Left lung (tissue), 10 donors: ENCODE measurements around the gene SLC18A2. TPM values are rescaled to one million over a fixed set of nuclear protein-coding genes. Genes with fewer than 3 reads are reported as not detected.
"Not testable (repeated sequence)": the region's sequence is repeated elsewhere in the genome, so short reads cannot be mapped to it uniquely, and the experiment has no call there.

Experiments used
- ATAC-seq: fragments of 200-7000 bp; cut with Tn5 transposase; one replicate; pipeline ENCODE4 v1.9.1; 2020; ENCODE audit warnings: moderate library complexity
- DNase-seq, 4 donors: peaks; one replicate each; pipeline ENCODE4 v3.0.0-alpha.2; 2013 to 2020
- H3K27ac ChIP-seq, 2 donors: fragments of 200-600 bp; sonication (generic) in 1 of 2; one replicate each; pipeline versions ENCODE4 v1.5.0 to v1.8.0; 2020 to 2021
- H3K27me3 ChIP-seq, 2 donors: fragments of 200-600 bp; sonication (generic) in 1 of 2; one replicate each; pipeline versions ENCODE4 v1.5.0 to v1.8.0; 2020 to 2021
- H3K36me3 ChIP-seq, 2 donors: fragments of 200-600 bp; sonication (generic) in 1 of 2; one replicate each; pipeline versions ENCODE4 v1.5.0 to v1.8.0; 2020 to 2021
- H3K4me1 ChIP-seq, 2 donors: fragments of 200-600 bp; one replicate each; pipeline ENCODE4 v1.8.0; 2021
- H3K4me3 ChIP-seq, 2 donors: fragments of 200-600 bp; sonication (generic) in 1 of 2; one replicate each; pipeline versions ENCODE4 v1.5.0 to v1.8.0; 2020 to 2021; ENCODE audit warnings: mild to moderate bottlenecking in 1 of 2
- H3K9me3 ChIP-seq, 2 donors: fragments of 200-600 bp; sonication (generic) in 1 of 2; one replicate each; pipeline versions ENCODE4 v1.5.0 to v1.8.0; 2020 to 2021
- intact Hi-C, 2 donors: fragments of 100-400 bp; cut with DNase I; formaldehyde crosslinking; loops; one replicate each; pipeline versions ENCODE4 v1.11.2 to v1.14.2; 2022
- polyA plus RNA-seq, 6 donors: library from polyadenylated mRNA; unstranded; fragments of 120-200 nt; gene quantifications; one replicate each; pipeline ENCODE4 v1.2.1, GENCODE V29; 2013; ENCODE audit not compliant: insufficient read length in 6 of 6
- total RNA-seq, 2 donors: library from RNA; stranded (reverse); fragmentation: NEBNext Ultra II Directional; extraction: Animal tissue kit (Norgen Biotek cat#: 25700); gene quantifications; one replicate each; pipeline ENCODE4 v1.2.1, GENCODE V29; 2021
- TF ChIP-seq, protein P1 (sequence below), 2 donors: fragments of 200-600 bp; sonication (generic) in 1 of 2; IDR thresholded peaks; one replicate each; pipeline versions ENCODE4 v1.5.0 to v1.8.0; 2021; ENCODE audit warnings: antibody characterized with exemption in 2 of 2
- donor health status: DM: no; HTN: yes; CAD: no.
- donor health status: DM: no; HTN: no; CAD: no.

Gene SLC18A2
- total and polyA plus RNA-seq, 8 donors = 0.18 to 1.9 (median 0.24) TPM

DNA sequence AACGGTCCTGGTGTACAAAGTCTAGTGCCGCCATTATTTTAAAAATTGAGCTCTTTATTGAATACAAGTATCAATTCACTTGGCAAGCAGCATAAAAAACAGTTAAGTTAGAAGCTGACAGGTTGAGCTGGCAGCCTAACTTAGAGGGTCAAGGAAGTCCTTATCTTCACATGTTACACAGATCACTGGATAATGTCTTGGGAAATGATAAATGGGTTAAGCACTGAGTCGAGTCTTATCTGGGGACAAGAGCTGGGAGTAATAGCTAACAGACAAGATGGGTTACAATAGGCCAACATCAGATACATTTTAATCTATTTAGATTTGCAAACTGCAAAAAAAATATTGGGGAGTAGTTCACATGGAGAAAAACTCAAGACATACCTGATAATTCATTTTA is 34.2 kb downstream of the SLC18A2 start:
- DNase-seq = no peak
- TF ChIP-seq, protein P1, sequence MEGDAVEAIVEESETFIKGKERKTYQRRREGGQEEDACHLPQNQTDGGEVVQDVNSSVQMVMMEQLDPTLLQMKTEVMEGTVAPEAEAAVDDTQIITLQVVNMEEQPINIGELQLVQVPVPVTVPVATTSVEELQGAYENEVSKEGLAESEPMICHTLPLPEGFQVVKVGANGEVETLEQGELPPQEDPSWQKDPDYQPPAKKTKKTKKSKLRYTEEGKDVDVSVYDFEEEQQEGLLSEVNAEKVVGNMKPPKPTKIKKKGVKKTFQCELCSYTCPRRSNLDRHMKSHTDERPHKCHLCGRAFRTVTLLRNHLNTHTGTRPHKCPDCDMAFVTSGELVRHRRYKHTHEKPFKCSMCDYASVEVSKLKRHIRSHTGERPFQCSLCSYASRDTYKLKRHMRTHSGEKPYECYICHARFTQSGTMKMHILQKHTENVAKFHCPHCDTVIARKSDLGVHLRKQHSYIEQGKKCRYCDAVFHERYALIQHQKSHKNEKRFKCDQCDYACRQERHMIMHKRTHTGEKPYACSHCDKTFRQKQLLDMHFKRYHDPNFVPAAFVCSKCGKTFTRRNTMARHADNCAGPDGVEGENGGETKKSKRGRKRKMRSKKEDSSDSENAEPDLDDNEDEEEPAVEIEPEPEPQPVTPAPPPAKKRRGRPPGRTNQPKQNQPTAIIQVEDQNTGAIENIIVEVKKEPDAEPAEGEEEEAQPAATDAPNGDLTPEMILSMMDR (IDR thresholded peaks at IDR 0.05) = no peak
- no peaks in the 10 kb centered on the region for H3K36me3 ChIP-seq
- intact Hi-C loops = no loop called here
- H3K4me1 ChIP-seq = no peaks in the 10 kb centered on the region
- no peaks in the 10 kb centered on the region for H3K9me3 ChIP-seq
- H3K27me3 ChIP-seq = no peaks in the 10 kb centered on the region
- no peak for ATAC-seq
- H3K4me3 ChIP-seq = no peak overlapping the region
- no peak overlapping the region for H3K27ac ChIP-seq

DNA sequence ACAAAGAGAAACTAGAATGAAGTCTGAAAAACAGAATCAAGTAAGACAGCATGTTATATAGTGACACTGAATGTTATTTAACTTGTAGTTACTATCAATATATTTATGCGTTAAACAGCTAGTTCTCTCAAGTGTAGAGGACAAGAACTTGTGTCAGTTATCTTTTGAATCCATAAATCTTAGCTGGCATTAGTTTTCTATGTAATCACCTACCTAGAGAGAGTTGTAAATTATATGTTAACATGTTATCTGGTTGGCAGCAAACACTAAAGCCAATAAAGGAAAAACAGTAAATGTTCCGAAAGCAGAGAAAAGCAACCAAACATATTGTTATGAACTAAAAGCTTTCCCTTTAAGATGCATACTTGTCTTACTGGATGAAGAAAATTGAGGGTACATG is 36.8 kb downstream of the SLC18A2 start:
- no peak overlapping the region for H3K27ac ChIP-seq
- H3K9me3 ChIP-seq = no peaks in the 10 kb centered on the region
- H3K4me3 ChIP-seq = no peak overlapping the region
- no peaks in the 10 kb centered on the region for H3K27me3 ChIP-seq
- ATAC-seq = no peak
- intact Hi-C loops = no loop called here
- no peaks in the 10 kb centered on the region for H3K36me3 ChIP-seq
- TF ChIP-seq, protein P1 (IDR thresholded peaks at IDR 0.05) = no peak
- no peaks in the 10 kb centered on the region for H3K4me1 ChIP-seq
- no peak for DNase-seq

DNA sequence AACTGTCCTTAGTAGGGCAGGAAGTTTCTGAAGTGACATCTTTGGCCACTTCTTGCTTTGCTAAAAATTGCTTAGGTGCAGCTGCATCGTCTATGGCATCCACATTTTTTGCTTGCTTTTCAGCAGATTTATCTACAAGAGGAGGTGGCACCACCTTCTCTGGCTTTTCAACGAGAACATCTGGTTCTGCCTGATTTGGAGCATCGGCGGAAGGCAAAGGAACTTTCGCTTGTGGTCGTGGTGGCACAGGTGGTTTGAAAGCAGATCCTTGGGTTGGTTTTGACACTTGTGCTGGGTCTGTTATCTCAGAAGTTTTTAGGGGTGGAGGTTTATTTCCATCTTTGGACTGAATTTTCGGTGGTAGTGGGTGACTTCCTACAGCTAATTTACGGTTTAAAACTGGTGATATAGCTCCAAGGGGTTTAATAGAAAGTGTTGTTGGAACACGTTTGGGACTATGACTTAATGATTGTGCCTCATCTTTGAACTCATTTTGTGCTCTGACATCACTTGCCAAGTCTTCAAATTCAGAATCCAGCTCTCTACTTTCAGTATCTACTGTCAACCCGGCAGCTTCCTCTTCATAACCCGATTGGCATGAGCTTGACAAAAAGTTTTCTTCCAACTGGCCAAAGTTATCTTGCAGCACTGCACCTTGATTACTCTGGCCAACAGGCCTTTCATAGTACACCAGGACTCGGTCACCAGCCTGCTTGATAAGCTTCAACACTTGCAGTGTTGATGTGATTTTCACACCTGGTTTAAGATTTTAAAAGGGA is 44.0 kb downstream of the SLC18A2 start:
- Histone ChIP-seq H3K9me3 (no peaks in the 10 kb centered on the region), H3K27ac (no peak overlapping the region), H3K36me3 (peaks cover 0 to 61% of the 10 kb centered on the region in 2 donors), H3K4me1 (no peaks in the 10 kb centered on the region), H3K27me3 (no peaks in the 10 kb centered on the region), H3K4me3 (no peak overlapping the region)
- intact Hi-C loops = no loop called here
- no peak for DNase-seq
- no peak for ATAC-seq
- TF ChIP-seq, protein P1 (IDR thresholded peaks at IDR 0.05) = no peak

DNA sequence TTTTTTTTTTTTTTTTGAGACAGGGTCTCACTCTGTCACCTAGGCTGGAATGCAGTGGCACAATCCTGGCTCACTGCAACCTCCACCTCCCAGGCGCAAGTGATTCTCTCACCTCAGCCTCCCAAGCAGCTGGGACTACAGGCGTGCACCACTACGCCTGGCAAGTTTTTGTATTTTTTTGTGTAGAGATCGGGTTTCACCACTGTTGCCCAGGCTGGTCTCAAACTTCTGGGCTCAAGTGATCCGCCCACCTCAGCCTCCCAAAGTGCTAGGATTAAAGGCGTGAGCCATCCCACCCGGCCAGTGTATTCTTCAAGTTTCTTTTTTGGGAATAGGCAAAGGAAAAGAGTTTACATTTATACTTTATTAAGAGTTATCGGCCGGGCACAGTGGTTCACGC is 50.0 kb downstream of the SLC18A2 start:
- DNase-seq, H3K9me3 ChIP-seq, H3K4me1 ChIP-seq, H3K27me3 ChIP-seq, H3K4me3 ChIP-seq, ATAC-seq, intact Hi-C loops, H3K27ac ChIP-seq: not testable (repeated sequence)
- peaks cover 0 to 30% of the 10 kb centered on the region in 2 donors for H3K36me3 ChIP-seq

DNA sequence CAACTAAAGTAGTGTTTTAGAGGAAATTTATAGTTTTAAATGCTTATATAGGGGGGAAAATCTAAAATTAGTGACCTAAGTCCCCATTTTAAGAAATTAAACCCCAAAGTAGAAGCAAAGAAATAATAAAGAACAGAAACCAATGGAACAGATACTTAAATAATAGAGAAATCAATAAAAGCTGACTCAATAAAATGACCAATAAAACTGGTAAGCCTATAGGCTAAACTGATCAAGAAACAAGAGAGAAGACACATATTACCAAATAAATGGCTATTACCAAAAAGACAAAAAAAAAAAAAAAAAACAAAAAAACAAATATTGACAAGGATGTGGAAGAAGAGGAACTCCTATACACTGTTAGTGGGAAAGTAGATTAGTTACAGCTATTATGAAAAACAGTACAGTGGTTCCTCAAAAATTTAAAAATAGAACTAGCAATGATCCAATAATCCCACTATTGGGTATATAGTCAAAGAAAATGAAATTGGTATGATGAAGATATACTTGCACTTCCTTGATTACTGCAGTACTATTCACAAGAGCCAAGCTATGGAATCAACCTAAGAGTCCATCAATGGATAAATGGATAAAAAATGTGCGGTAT is 53.2 kb downstream of the SLC18A2 start:
- intact Hi-C loops = no loop called here
- H3K27me3 ChIP-seq = no peaks in the 10 kb centered on the region
- no peaks in the 10 kb centered on the region for H3K4me1 ChIP-seq
- H3K27ac ChIP-seq = no peak overlapping the region
- DNase-seq (no peak), ATAC-seq (no peak)
- H3K36me3 ChIP-seq = peaks cover 0 to 6% of the 10 kb centered on the region in 2 donors
- H3K4me3 ChIP-seq = no peak overlapping the region
- TF ChIP-seq, protein P1 (IDR thresholded peaks at IDR 0.05) = no peak
- no peaks in the 10 kb centered on the region for H3K9me3 ChIP-seq
